Hepatocyte (in vitro differentiated cells): ENCODE results near the gene C17orf78.

Source experiments
- EZH2 ChIP-seq: fragments of 200-600 bp; sonication (generic); IDR thresholded peaks from 2 replicates; pipeline ENCODE4 v1.6.1; 2016; ENCODE audit warnings: antibody characterized with exemption, mild to moderate bottlenecking, borderline replicate concordance
- TF ChIP-seq, protein P1 (sequence below): fragments of 200-600 bp; sonication (generic); IDR thresholded peaks from 2 replicates; pipeline ENCODE4 v1.5.1; 2016; ENCODE audit warnings: antibody characterized with exemption, mild to moderate bottlenecking; ENCODE audit not compliant: poor library complexity

DNA sequence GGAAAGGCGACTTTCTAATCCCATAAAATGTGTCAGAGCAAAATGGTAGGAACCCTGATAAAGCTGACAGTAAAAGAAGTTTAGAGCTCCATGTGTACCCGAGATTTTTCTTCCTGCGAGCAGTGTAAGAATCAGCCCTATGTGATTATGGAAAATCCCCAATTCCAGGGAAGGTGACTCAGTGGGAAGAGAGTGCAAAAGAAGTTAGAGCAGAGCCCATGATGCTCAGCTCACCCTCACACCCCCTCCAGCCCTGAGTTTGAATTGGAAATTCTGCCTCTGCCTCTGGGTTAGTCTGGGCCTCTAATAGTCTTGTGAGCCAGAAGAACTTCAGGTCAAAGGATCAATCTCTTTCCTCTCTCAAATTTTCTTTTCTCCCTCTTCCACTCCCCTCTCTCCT lies 12.5 kb downstream of the C17orf78 start:
- TF ChIP-seq, protein P1, sequence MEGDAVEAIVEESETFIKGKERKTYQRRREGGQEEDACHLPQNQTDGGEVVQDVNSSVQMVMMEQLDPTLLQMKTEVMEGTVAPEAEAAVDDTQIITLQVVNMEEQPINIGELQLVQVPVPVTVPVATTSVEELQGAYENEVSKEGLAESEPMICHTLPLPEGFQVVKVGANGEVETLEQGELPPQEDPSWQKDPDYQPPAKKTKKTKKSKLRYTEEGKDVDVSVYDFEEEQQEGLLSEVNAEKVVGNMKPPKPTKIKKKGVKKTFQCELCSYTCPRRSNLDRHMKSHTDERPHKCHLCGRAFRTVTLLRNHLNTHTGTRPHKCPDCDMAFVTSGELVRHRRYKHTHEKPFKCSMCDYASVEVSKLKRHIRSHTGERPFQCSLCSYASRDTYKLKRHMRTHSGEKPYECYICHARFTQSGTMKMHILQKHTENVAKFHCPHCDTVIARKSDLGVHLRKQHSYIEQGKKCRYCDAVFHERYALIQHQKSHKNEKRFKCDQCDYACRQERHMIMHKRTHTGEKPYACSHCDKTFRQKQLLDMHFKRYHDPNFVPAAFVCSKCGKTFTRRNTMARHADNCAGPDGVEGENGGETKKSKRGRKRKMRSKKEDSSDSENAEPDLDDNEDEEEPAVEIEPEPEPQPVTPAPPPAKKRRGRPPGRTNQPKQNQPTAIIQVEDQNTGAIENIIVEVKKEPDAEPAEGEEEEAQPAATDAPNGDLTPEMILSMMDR, result no peak
- TF ChIP-seq EZH2, result no peak
